Keratinocyte (primary cell): ENCODE measurements around the gene DIS3L2.

ENCODE experiments used
- CTCF ChIP-seq, 3 experiments: IDR thresholded peaks in 1 of 3; conservative IDR thresholded peaks in 1 of 3; optimal IDR thresholded peaks in 1 of 3; 2 replicates in 2 of 3; 3 replicates in 1 of 3; pipeline versions ENCODE3 to v1.5.1; 2011; ENCODE audit warnings: low read length in 3 of 3, mild to moderate bottlenecking in 3 of 3, moderate library complexity in 2 of 3, control low read depth in 1 of 3, inconsistent platforms in 1 of 3; ENCODE audit not compliant: insufficient read depth in 2 of 3; ENCODE audit errors: extremely low read depth in 1 of 3
- EZH2 ChIP-seq: IDR thresholded peaks from one replicate; pipeline ENCODE4 v1.6.1; 2012; ENCODE audit warnings: inconsistent platforms, mild to moderate bottlenecking, low read length, moderate library complexity

GRCh38 chr2:231930593-231931281 lies 30.8 kb upstream of the DIS3L2 start:
- no peak for TF ChIP-seq CTCF (optimal IDR thresholded peaks at IDR 0.05 in 1 of 3, IDR thresholded peaks at IDR 0.05 in 1 of 3, conservative IDR thresholded peaks at IDR 0.05 in 1 of 3; ENCODE audit: extremely low read depth in 1 of 3, insufficient read depth in 2 of 3, low read length in 3 of 3)
- no peak for TF ChIP-seq EZH2
